ENCODE results near the gene STAB2. TPM values are rescaled to one million over a fixed set of nuclear protein-coding genes. Genes with fewer than 3 reads are reported as not detected.

STAB2 gene
- 0.33 TPM in 1 of 2 replicates, not detected in the other for total RNA-seq

GRCh38 chr12:103586791-103587370 lies at the start of gene STAB2:
STAB2 (plus strand) TSS chr12:103587273; CDS start chr12:103587477, 204 bp downstream.

Other genes starting within 250 kb of the STAB2 start
- gene C12orf42, start 91.3 kb upstream of the STAB2 start, total RNA-seq = not detected in 2 replicates